ENCODE data around the gene FBH1.

- TF ChIP-seq CTCF (conservative IDR thresholded peaks at IDR 0.05; ENCODE audit: low read depth in 2 of 2) (no peak), POLR2AphosphoS5 (IDR thresholded peaks at IDR 0.05; ENCODE audit: low read depth) (no peak), EZH2 (IDR thresholded peaks at IDR 0.05; ENCODE audit: low read depth, unreplicated experiment) (no peak)
Observed at GRCh38 chr10:5917305-5917704, 27.3 kb downstream of the FBH1 start.
